ENCODE measurements around the gene GTF2A2.
"Not testable (repeated sequence)": the region's sequence is repeated elsewhere in the genome, so short reads cannot be mapped to it uniquely, and the experiment has no call there.

GTF2A2 gene

GRCh38 chr15:59668556-59668955, 11.2 kb upstream of the GTF2A2 start:
- DNase-seq (ENCODE audit: low read depth) = no peak

- DNase-seq (ENCODE audit: low read depth) = no peak
Measured at GRCh38 chr15:59662260-59662659, 4.9 kb upstream of the GTF2A2 start.

- no peak for DNase-seq (ENCODE audit: low read depth)
Measured at GRCh38 chr15:59659366-59659765, 2.1 kb upstream of the GTF2A2 start.

- no peak for DNase-seq (ENCODE audit: low read depth)
Measured at GRCh38 chr15:59657635-59658125, 365 bp upstream of the GTF2A2 start.

- no peak for DNase-seq (ENCODE audit: low read depth)
Measured at GRCh38 chr15:59654046-59654445, 3.3 kb downstream of the GTF2A2 start.

GRCh38 chr15:59649603-59650002, 7.7 kb downstream of the GTF2A2 start:
- no peak for DNase-seq (ENCODE audit: low read depth)

- no peak for DNase-seq (ENCODE audit: low read depth)
Measured at GRCh38 chr15:59647085-59647484, 10.2 kb downstream of the GTF2A2 start.

- DNase-seq (ENCODE audit: low read depth) = no peak
Measured at GRCh38 chr15:59646277-59646676, 11.0 kb downstream of the GTF2A2 start.

GRCh38 chr15:59645812-59646211, 11.5 kb downstream of the GTF2A2 start:
- DNase-seq (ENCODE audit: low read depth) = not testable (repeated sequence)

- peak; percentile 14 for DNase-seq (ENCODE audit: low read depth)
Measured at GRCh38 chr15:59644756-59645155, 12.6 kb downstream of the GTF2A2 start.

GRCh38 chr15:59642351-59642750, 15.0 kb downstream of the GTF2A2 start:
- no peak for DNase-seq (ENCODE audit: low read depth)

GRCh38 chr15:59637507-59637906, 19.8 kb downstream of the GTF2A2 start:
- not testable (repeated sequence) for DNase-seq (ENCODE audit: low read depth)

- no peak for DNase-seq (ENCODE audit: low read depth)
Measured at GRCh38 chr15:59636184-59636583, 21.1 kb downstream of the GTF2A2 start.

- no peak for DNase-seq (ENCODE audit: low read depth)
Measured at GRCh38 chr15:59632714-59633113, 24.6 kb downstream of the GTF2A2 start.

GRCh38 chr15:59622289-59622688, 35.0 kb downstream of the GTF2A2 start:
- DNase-seq (ENCODE audit: low read depth) = peak; percentile 19

GRCh38 chr15:59618406-59618805, 38.9 kb downstream of the GTF2A2 start:
- DNase-seq (ENCODE audit: low read depth) = no peak

- DNase-seq (ENCODE audit: low read depth) = no peak
Measured at GRCh38 chr15:59616379-59616778, 40.9 kb downstream of the GTF2A2 start.

GRCh38 chr15:59615661-59616060, 41.7 kb downstream of the GTF2A2 start:
- no peak for DNase-seq (ENCODE audit: low read depth)

GRCh38 chr15:59614153-59614552, 43.2 kb downstream of the GTF2A2 start:
- DNase-seq (ENCODE audit: low read depth) = no peak

- DNase-seq (ENCODE audit: low read depth) = no peak
Measured at GRCh38 chr15:59611276-59612260, 45.7 kb downstream of the GTF2A2 start, which contains the start of gene GCNT3. Gene GCNT3, plus strand, starts transcription at chr15:59611783. Its CDS starts 6,456 bp downstream, at chr15:59618239.

- DNase-seq (ENCODE audit: low read depth) = no peak
Measured at GRCh38 chr15:59609730-59610712, 47.3 kb downstream of the GTF2A2 start.

GRCh38 chr15:59605994-59606393, 51.3 kb downstream of the GTF2A2 start:
- DNase-seq (ENCODE audit: low read depth) = no peak
